Measurements from ENCODE around the gene TRIM59.

- TF ChIP-seq CTCF (IDR thresholded peaks at IDR 0.05), result no peak
- TF ChIP-seq EZH2phosphoT487 (IDR thresholded peaks at IDR 0.05), result no peak
- no peak for TF ChIP-seq EZH2 (IDR thresholded peaks at IDR 0.05)
Measured at GRCh38 chr3:160478338-160478737, 28.8 kb upstream of the TRIM59 start.
